ENCODE data around the gene BRI3BP.

BRI3BP gene

GRCh38 chr12:125018356-125018755, 24.9 kb downstream of the BRI3BP start:
- TF ChIP-seq CTCF (IDR thresholded peaks at IDR 0.05; ENCODE audit: low read depth, low read length), result no peak
- no peak for DNase-seq (ENCODE audit: low read depth in 2 of 2)
- H3K4me3 ChIP-seq (replicated peaks in 1 of 2; ENCODE audit: low read depth in 2 of 2, low read length in 2 of 2), result no peak overlapping the region

- no peak for DNase-seq (ENCODE audit: low read depth in 2 of 2)
- no peak for TF ChIP-seq CTCF (IDR thresholded peaks at IDR 0.05; ENCODE audit: low read depth, low read length)
These were observed 27.7 kb downstream of the BRI3BP start for GRCh38 chr12:125021096-125021495.

GRCh38 chr12:125021771-125022170, 28.3 kb downstream of the BRI3BP start:
- TF ChIP-seq CTCF (IDR thresholded peaks at IDR 0.05; ENCODE audit: low read depth, low read length), result no peak
- DNase-seq (ENCODE audit: low read depth in 2 of 2), result no peak
- no peak overlapping the region for H3K4me3 ChIP-seq (replicated peaks in 1 of 2; ENCODE audit: low read depth in 2 of 2, low read length in 2 of 2)

More at GRCh38 chr12:125021096-125021495, 27.7 kb downstream of the BRI3BP start:
- no peak overlapping the region for H3K4me3 ChIP-seq (replicated peaks in 1 of 2; ENCODE audit: low read depth in 2 of 2, low read length in 2 of 2)

GRCh38 chr12:125023065-125023464, 29.6 kb downstream of the BRI3BP start:
- H3K4me3 ChIP-seq (replicated peaks in 1 of 2; ENCODE audit: low read depth in 2 of 2, low read length in 2 of 2), result no peak overlapping the region
- no peak for DNase-seq (ENCODE audit: low read depth in 2 of 2)
- no peak for TF ChIP-seq CTCF (IDR thresholded peaks at IDR 0.05; ENCODE audit: low read depth, low read length)

- H3K4me3 ChIP-seq (replicated peaks in 1 of 2; ENCODE audit: low read depth in 2 of 2, low read length in 2 of 2), result no peak overlapping the region
- no peak for TF ChIP-seq CTCF (IDR thresholded peaks at IDR 0.05; ENCODE audit: low read depth, low read length)
- no peak for DNase-seq (ENCODE audit: low read depth in 2 of 2)
These were observed 31.6 kb downstream of the BRI3BP start for GRCh38 chr12:125024949-125025563.

GRCh38 chr12:125025606-125026235, 32.3 kb downstream of the BRI3BP start:
- H3K4me3 ChIP-seq (replicated peaks in 1 of 2; ENCODE audit: low read depth in 2 of 2, low read length in 2 of 2), result no peak overlapping the region
- DNase-seq (ENCODE audit: low read depth in 2 of 2), result no peak
- TF ChIP-seq CTCF (IDR thresholded peaks at IDR 0.05; ENCODE audit: low read depth, low read length), result no peak

Data from cardiac fibroblast (primary cell).